DND-41 (cell line): ENCODE measurements around the gene TCF7L2.

Source experiments
- ATAC-seq: fragments of 200-7000 bp; cut with Tn5 transposase; 3 replicates; pipeline ENCODE4 v1.9.1; 2021; ENCODE audit warnings: low read depth; ENCODE audit not compliant: insufficient read depth
- DNase-seq: peaks from one replicate; pipeline ENCODE4 v3.0.0-alpha.2; 2020
- H2AFZ ChIP-seq: 2 replicates; pipeline ENCODE4 v1.6.0; 2012; ENCODE audit warnings: low read depth, low read length
- H3K27ac ChIP-seq: 2 replicates; pipeline ENCODE4 v1.5.1; 2012; ENCODE audit warnings: low read length, inconsistent platforms
- H3K27me3 ChIP-seq: fragments of 200-600 bp; sonication (generic); 2 replicates; pipeline ENCODE4 v1.6.0; 2012; ENCODE audit warnings: low read length, mild to moderate bottlenecking, inconsistent platforms; ENCODE audit not compliant: insufficient read depth, poor library complexity
- H3K36me3 ChIP-seq: 2 replicates; pipeline ENCODE4 v1.5.1; 2012; ENCODE audit warnings: low read length, inconsistent platforms; ENCODE audit not compliant: insufficient read depth
- H3K4me1 ChIP-seq: 2 replicates; pipeline ENCODE4 v1.5.1; 2012; ENCODE audit warnings: mild to moderate bottlenecking, low read length; ENCODE audit not compliant: insufficient read depth
- H3K4me2 ChIP-seq: 2 replicates; pipeline ENCODE4 v1.6.0; 2012; ENCODE audit warnings: mild to moderate bottlenecking, moderate library complexity, low read length, inconsistent platforms; ENCODE audit not compliant: insufficient read depth
- H3K4me3 ChIP-seq, 2 experiments: fragments of 200-600 bp in 1 of 2; shearing (Covaris generic) in 1 of 2; 2 replicates each; pipeline ENCODE4 v1.5.1; 2012 to 2016; ENCODE audit warnings: inconsistent platforms in 2 of 2, low read length in 2 of 2, mild to moderate bottlenecking in 2 of 2, low read depth in 1 of 2, moderate library complexity in 1 of 2
- H3K79me2 ChIP-seq: 2 replicates; pipeline ENCODE4 v1.6.0; 2012; ENCODE audit warnings: low read length, inconsistent platforms; ENCODE audit not compliant: insufficient read depth
- H3K9ac ChIP-seq: 2 replicates; pipeline ENCODE4 v1.6.0; 2012; ENCODE audit warnings: low read depth, mild to moderate bottlenecking, inconsistent platforms, low read length, moderate library complexity
- H3K9me3 ChIP-seq: 2 replicates; pipeline ENCODE4 v1.5.1; 2012; ENCODE audit warnings: low read length, moderate library complexity, mild to moderate bottlenecking, inconsistent platforms; ENCODE audit not compliant: insufficient read depth, severe bottlenecking
- H4K20me1 ChIP-seq: 2 replicates; pipeline ENCODE4 v1.6.0; 2012; ENCODE audit warnings: low read length; ENCODE audit not compliant: insufficient read depth
- EZH2 ChIP-seq: IDR thresholded peaks from 3 replicates; pipeline ENCODE4 v1.6.1; 2012; ENCODE audit warnings: borderline replicate concordance, low read depth, mild to moderate bottlenecking, moderate library complexity, low read length, inconsistent platforms; ENCODE audit not compliant: severe bottlenecking
- TF ChIP-seq, protein P1 (sequence below): IDR thresholded peaks from 2 replicates; pipeline ENCODE4 v1.5.1; 2012; ENCODE audit warnings: borderline replicate concordance, low read length, moderate library complexity, mild to moderate bottlenecking; ENCODE audit not compliant: poor library complexity, severe bottlenecking; ENCODE audit errors: extremely low read depth

Gene TCF7L2

DNA sequence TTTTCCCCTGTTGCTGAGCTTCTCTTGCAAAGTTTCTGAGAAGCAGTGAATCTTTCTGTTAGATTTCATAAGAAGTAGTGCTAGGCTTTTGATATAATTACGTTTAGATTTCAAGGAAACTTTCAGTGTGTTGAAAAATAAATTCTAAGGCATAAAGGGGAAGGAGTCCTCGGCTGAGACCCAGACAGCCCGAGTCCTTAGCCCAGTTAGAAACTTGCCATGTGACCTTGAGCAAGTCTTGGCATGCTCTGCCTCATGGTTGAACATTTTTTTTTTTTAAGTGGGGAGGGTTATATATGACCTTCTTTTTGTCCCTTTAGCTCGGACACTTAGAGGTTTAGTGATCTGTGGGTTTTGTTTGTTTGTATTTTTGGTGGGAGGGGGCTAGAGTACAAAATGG lies 117.5 kb downstream of the TCF7L2 start:
- no peak overlapping the region for H3K4me2 ChIP-seq
- no peak overlapping the region for H3K4me3 ChIP-seq
- no peak for DNase-seq
- no peaks in the 10 kb centered on the region for H3K4me1 ChIP-seq
- TF ChIP-seq, protein P1, sequence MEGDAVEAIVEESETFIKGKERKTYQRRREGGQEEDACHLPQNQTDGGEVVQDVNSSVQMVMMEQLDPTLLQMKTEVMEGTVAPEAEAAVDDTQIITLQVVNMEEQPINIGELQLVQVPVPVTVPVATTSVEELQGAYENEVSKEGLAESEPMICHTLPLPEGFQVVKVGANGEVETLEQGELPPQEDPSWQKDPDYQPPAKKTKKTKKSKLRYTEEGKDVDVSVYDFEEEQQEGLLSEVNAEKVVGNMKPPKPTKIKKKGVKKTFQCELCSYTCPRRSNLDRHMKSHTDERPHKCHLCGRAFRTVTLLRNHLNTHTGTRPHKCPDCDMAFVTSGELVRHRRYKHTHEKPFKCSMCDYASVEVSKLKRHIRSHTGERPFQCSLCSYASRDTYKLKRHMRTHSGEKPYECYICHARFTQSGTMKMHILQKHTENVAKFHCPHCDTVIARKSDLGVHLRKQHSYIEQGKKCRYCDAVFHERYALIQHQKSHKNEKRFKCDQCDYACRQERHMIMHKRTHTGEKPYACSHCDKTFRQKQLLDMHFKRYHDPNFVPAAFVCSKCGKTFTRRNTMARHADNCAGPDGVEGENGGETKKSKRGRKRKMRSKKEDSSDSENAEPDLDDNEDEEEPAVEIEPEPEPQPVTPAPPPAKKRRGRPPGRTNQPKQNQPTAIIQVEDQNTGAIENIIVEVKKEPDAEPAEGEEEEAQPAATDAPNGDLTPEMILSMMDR, result no peak
- TF ChIP-seq EZH2, result no peak
- no peak overlapping the region for H2AFZ ChIP-seq
- H3K9ac ChIP-seq, result no peak overlapping the region
- peaks cover 31% of the 10 kb centered on the region for H4K20me1 ChIP-seq
- H3K27me3 ChIP-seq, result no peaks in the 10 kb centered on the region
- peaks cover 18% of the 10 kb centered on the region for H3K36me3 ChIP-seq
- no peak for ATAC-seq
- H3K9me3 ChIP-seq, result no peaks in the 10 kb centered on the region
- H3K79me2 ChIP-seq, result peaks cover 37% of the 10 kb centered on the region
- no peak overlapping the region for H3K27ac ChIP-seq

DNA sequence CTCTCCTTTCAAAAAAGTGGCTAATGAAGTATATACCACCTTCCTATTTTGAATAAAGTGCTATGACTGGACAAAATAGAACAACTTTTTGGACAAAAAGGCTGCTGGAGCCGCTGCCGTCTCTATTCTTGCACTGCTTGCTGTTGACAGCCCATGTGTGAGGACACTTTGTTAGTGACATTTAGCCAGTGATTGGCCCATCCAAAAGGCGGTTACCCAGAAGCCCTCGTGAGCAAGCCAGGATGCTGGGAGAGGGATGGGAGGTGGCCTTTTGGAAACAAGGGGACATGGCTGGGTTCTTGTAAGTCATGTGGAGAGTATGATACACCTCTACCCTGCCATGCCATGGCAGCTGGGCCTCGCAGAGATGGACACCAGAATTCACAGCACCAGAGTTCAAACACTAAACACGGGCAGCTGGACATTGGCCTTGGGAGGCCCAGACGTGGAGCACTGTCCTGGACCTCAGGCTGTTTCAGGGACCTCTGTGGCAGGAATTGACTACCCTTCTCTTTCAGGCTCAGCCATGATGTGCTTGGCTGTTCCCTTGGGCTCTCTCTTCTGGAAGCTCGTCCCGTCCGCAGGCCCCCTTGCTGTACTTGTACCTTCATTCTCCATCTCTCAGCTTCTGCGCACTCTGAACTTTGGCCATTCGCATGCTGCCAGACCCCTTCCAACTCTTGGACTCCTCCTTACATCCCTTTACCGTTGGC lies 118.3 kb downstream of the TCF7L2 start:
- Histone ChIP-seq H3K9me3 (no peaks in the 10 kb centered on the region), H3K36me3 (peaks cover 18% of the 10 kb centered on the region), H3K4me3 (no peak overlapping the region), H3K4me1 (no peaks in the 10 kb centered on the region), H3K27me3 (no peaks in the 10 kb centered on the region), H3K27ac (no peak overlapping the region), H3K9ac (no peak overlapping the region), H3K79me2 (peaks cover 34% of the 10 kb centered on the region), H4K20me1 (peaks cover 29% of the 10 kb centered on the region), H2AFZ (no peak overlapping the region), H3K4me2 (no peak overlapping the region)
- TF ChIP-seq, protein P1, result no peak
- TF ChIP-seq EZH2, result no peak
- ATAC-seq, result no peak
- DNase-seq, result no peak

DNA sequence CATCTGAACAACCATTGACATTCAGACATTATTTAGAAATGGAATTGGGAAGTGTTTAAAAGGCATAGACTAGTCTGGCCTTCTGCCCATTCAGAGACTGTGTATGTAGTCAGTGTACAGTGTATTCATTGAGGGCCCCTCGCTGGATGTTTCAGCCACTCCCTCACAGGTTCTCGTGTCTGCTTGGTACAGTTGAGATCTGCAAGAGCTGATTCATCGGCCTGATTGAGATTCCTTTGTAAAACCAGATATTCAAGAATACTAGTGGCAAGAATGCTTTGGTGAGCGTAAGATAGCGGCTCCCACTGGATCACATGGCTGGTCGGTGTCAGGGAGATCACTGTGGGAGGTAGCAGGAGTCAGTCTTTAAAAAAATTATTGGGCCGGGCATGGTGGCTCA lies 119.5 kb downstream of the TCF7L2 start:
- DNase-seq (no peak), ATAC-seq (no peak)
- Histone ChIP-seq H3K4me3 (no peak overlapping the region), H3K9ac (no peak overlapping the region), H2AFZ (no peak overlapping the region), H3K79me2 (peaks cover 29% of the 10 kb centered on the region), H3K4me2 (no peak overlapping the region), H3K9me3 (no peaks in the 10 kb centered on the region), H4K20me1 (peaks cover 28% of the 10 kb centered on the region; the same call in 1 of the 2 replicates), H3K27ac (no peak overlapping the region), H3K36me3 (peaks cover 18% of the 10 kb centered on the region), H3K4me1 (no peaks in the 10 kb centered on the region), H3K27me3 (no peaks in the 10 kb centered on the region)
- TF ChIP-seq, protein P1, result no peak
- TF ChIP-seq EZH2, result no peak
